DMS79 (cell line): ENCODE data around the gene MAPK8.

ENCODE experiments used
- DNase-seq: peaks from one replicate; lab custom pipeline; 2025; lab: John Stamatoyannopoulos, UW

MAPK8 gene

DNA sequence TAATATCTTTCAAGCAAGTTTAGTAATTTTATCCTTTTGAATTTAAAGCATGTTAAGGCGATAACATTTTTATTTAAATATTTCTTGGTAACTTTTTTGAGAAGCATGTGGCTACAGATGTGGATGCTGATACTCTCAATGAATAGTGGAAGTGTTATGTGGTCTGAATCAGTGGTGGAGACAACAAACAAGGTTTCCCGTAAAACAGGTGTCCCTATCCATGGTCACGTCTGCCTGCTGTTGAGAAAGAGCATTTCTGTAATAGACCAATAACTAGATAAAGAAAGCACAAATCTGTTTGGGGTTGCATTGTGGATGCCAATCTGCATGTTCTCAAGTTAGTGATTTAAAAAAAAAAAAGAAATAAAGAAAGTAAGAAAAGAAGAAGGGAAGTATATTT, 13.9 kb upstream of the MAPK8 start:
- DNase-seq: no peak

DNA sequence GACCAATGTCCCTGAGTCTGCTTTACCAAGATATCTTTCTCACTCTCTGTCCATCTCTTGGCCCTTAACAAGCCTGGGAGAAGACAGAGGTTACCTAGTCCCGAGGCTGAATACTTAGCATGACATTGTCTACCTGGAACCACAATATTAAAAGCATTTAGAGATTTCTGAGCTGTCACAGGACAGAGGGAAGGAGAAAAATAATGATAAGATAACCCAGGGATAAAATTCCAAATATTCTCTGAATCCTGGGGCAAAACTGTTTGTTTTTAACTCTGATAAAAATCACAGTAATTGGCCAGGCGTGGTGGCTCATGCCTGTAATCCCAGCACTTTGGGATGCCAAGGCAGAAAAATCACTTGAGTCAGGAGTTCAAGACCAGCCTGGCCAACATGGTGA, 12.0 kb upstream of the MAPK8 start:
- DNase-seq: no peak

DNA sequence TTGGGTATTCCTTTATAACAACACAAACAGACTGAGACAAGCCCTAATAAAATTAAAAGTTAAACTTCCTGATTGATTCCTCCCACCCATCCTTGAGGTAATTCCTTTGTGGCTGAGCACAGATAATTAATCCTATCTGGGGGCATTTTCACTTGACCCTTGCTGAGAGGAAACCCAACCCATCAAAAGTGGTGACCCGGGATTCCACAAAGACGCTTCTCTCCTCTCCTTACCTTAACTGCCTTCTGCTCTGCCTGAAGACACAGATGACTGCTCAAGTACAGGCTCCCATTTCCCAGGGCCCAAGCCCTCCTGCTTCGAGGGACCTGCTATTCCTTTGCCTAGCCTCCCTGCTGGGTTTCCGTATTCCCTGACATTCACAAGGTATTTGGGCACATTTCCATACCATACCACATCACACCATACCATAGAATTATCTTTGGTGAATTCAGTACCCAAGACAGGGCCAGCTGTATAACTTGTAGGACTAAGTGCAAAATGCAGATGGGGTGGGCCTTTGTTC, 9.8 kb upstream of the MAPK8 start:
- no peak for DNase-seq

DNA sequence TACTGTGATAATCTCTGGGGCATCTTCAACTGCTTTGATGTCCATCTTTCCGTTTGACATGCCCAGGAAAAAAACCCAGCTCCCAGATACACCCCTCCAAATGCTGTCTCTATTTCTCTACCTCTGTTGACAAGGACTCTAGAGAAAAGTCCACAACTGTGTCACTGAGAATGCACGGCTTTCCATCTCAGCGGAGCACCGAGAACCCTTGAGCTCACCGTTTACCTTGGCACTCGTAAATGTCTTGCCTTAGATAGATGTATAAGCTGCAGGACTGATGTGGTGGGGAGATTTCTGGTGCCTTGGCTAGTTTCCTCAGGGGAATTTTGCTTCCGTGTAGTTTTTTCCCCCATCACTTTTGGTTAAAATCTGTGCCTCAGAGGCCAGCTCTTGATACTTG, 7.4 kb upstream of the MAPK8 start:
- DNase-seq: no peak

DNA sequence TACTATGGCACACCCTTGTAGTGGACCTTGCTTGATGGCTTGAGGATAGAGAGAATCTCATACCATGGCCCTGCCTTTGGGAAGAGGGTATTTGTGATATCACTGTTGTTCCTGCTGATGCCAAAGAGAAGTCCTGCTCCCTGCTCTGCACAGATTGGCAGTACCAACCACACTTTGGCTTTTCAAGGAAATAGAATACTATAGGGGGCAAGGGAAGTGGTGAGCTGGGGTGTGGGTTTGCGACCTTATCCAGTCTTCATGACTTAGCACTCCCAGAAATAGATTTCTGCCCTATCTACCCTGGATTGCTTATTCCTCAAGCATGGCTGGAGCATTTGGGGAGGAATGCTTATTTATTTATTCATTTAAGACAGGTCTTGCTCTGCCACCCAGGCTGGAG, 6.8 kb upstream of the MAPK8 start:
- DNase-seq: no peak

DNA sequence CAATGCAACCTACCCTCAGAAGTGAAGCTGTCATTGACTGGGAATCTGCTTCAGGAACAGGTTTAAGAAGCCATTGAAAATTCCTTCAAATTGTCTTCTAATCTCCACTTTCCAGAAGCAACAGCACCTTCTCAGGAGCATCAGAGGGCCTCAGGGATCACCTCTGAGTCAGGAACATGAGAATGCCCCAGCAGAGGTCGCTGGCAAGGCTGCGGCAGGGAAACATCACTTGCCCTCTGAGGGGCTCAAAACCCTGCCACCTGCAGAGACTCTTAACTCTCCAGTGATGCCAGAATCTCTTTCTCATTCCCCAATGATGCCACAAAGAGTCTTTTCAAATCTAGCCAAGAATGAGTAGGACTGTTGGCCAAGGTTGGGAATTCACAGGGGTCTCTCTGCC, 5.9 kb upstream of the MAPK8 start:
- no peak for DNase-seq

DNA sequence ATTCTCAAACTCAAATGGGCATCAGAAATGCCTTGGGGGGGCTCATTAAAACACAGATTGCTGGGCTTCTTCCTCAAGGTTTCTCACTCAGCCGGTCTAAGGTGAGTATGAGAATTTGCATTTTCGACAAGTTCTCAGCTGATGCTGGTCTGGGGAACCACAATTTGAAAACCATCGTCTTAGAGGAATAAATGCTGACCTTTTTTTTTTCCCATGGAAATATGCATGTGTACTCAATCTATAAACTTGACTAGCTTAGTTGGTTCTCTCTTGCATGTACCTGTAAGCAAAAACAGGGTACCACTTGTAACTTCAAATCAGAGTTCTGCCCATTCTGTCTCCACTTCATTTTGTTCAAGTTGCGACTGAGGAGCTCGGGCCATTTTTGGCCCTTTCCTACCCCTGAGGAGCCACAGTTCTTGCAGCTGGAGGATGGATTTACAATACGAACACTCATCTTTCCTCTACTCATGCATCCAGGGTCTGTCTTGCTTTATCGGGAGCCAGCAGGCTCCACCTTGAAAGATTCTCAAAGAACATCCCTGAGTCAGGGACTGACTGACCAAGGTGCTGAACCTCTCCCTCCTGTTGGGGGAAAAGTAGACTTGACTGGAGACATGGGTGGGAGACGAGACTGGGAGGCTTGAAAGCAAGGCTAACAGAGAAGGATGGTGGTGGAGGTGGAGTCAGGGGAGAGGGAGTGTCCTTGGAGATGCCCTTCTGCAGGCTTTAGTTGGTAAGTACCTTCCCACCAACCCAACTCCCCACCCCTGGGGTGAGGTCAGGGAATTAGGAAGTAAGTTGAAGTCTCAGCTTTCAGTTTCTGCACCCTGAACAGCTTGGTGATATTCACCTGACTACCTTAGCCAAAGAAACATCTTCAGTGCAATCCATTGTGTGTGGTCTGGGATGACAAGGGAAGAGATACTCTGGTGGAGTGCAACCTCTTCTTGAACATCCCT, 3.7 kb upstream of the MAPK8 start:
- no peak for DNase-seq

DNA sequence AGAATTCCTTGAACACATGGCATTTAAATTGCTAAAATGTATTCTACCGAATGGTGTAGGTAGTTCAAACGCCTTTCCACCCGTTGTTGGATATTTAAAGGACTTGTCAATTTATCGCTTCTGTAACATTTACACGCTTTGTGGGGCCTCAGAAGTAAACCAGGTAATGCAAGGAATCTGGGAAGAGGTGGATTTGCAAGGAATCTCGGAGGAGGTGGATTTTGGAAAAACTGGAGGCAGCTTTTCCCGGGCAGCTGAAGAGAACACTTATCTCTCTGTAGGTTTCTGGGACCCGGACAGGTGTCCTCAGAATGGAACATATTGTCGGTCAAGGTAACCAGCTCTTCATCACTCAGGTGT, 592 bp upstream of the MAPK8 start:
- no peak for DNase-seq

DNA sequence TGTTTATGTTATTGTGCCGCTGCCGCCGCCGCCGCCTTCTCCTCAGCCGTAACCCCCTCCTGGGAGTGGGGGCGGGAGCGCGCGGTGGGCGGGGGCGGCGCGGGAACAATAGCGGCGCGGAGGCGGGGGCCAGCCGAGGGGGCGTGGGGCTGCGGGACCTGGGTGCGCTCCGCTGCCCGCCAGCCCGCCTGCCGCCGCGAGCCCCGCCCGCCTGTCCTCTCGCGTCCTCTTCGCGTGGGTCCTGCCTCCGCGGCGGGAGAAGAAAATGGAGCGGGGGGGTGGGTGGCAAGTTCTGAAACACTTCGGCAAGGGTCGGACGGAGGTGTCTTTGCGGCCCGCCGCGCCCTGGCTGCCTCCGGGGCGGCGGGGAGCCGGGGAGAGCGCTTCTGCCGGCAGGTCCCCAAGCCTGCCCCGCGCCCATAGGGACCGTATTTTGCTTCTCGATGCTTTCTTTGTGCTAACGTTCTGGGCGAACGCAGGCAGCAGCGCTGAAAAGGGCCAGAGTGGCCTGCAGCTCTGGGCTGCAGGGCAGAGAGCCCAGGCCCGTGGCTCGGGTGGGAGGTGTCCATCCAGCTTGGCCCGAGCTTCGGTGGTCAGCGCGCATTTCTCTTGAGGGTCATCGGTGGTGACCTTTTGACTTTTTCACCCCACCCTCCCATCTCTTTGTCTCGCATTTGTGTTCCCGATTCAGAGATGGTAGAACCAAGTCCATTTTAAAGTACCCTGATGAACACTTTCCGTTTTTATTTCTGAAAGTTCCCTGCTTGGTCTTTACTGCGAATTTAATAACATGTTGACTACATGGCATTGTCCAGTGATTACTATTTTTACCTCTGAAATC, 613 bp downstream of the MAPK8 start:
- DNase-seq: no peak

DNA sequence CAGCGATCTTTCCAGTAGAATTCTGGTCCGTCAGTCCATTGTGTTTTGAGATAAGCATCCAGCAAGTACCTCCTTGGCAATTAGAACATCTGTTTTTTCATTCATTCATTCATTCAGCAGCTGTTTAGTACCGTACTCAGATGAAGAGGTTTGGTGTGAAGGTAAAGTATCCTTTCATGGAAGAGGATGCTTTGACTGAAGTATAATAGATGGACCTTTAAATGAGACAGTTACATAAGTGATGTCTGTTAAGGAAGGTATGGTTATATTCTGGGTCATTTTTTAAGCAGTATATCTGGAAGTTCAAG, 1.2 kb downstream of the MAPK8 start:
- DNase-seq: no peak

DNA sequence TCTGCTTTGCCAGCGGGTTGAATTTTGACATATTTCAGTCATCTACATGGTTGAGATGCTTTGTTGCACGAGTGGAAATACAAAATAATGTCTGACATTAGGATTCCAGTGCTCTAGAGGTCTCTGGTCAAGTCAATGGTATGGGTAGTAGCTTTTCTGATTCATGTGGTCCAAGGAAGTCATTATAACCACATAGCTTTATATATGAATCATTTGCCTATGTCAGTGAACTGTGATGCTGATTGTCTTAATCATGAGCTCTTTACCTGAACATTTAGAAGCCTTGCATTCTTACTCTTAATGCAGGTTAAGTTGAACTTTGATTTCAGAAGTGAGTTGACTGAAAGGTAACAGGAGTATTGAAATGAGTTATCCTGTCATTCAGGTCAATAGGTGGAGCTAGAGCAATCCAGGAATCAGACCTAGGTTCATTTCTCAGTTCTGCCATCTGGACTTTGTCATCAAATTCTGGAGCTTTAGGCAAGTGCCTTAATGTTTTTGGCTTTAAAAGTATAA, 3.3 kb downstream of the MAPK8 start:
- DNase-seq: no peak

DNA sequence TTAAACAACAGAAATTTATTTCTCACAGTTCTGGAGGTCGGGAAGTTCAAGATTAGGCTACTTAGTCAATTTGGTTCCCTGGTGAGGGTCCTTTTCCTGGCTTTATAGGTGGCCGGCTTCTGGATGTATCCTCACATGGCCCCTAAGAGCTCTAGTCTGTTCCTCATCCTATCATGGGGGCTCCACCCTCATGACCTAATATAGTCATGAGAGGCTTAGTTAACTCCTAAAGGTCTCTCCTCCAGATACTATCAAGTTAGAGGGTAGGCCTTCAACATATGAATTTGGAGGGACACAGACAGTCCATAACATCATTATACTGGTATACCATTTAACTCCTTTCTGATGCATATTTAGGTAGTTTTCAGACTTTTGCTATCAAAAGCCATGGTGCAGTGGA, 7.6 kb downstream of the MAPK8 start:
- DNase-seq: no peak

DNA sequence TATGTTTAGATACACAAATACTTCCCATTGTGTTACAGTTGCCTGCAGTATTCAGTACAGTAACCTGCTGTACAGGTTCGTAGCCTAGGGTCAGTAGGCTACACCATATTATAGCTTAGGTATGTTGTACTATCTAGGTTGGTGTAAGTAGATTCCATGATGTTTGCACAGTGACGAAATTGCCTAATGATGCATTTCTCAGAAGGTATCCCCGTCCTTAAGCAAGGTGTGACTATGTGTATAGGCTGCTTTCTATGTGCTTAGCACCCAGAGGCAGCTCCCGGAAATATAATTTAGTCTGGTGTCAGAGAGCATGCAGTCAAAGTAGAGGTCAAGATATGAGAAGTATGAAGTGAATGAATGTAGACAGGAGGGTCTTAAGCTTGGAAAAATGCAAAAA, 9.8 kb downstream of the MAPK8 start:
- DNase-seq: no peak

DNA sequence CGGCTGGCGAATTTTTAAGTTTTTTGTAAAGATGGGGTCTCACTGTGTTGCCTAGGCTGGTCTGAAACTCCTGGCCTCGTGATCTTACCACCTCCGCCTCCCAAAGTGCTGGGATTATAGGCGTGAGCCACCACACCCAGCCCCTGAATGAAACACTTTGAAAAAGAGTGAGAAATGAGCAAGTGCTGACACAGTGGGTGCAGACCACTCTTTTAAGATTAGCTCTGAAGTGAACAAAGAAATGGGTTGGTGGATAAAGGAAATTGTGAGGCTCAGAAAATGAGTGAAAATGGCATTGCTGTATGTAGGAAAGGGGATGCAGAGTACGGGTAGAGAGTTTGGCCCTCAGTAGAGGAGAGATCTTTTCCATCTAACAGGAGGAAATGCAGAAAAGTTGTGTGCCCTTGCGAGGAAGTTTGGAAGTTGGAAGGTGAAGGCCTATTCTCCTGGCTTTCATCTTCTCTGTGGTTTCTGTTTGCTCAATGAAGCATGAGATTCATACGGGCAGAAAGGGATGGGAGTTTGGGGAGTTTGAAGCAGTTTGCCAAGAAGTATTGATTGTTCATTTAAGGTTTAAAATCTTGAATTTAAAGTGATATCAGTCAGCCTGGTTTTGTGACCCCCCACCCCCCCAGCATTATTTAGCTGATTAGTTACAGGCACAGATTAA, 11.0 kb downstream of the MAPK8 start:
- no peak for DNase-seq

DNA sequence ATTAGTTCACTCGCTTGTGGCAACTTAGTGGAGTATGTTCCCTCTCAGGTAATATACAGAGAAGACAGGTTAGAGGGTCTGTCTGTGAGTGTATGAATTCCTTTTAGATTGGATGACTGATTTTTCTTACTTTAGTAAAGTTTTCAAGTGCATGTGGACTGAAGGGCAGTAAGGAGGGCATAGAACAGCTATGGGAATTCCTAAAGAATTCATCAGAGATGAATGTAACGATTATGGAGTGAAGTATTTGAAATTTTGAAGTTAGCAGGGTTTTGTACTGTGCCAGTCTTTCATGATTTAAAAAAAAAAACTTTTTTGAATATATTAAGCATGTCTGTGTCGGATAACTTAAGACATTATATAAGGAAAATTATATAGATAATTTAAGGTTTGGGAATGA, 15.5 kb downstream of the MAPK8 start:
- DNase-seq: no peak

DNA sequence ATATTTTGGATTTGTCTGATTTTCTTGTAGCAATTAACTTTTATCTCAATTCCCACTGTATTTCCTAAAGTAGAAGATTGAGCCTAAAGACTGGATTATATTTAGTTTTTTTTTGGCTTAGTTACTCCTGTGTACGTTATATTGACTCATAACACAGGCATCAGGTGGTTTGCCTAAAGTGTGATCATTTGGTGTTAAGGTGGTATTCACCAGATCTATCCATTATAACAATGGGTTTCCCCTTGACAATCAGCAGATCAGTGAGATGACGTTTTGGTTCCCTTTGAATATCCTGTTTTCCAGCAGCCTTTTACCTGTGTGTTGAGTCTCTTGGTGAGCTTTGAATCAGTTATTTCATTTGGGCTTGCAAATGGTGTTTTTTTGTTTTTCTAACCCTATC, 18.1 kb downstream of the MAPK8 start:
- DNase-seq: no peak

DNA sequence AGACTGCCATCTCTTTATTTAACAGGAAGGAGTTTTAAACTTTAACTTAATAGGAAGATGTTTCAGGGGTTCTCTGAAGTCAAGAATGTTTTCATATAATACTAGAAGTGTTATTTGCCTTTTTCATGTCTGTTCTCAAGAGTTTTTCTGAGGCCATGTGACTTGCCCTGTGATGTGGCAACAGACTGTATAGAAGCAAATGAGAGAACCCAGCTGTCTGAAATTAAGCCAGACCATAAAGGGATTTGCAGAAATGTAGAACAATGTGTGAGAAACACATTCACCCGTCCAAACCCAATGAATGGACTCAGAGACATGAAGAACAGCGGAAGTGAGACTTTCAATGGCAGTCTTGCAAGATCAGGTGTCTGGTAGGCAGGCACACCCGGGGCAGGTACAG, 23.8 kb downstream of the MAPK8 start:
- no peak for DNase-seq

DNA sequence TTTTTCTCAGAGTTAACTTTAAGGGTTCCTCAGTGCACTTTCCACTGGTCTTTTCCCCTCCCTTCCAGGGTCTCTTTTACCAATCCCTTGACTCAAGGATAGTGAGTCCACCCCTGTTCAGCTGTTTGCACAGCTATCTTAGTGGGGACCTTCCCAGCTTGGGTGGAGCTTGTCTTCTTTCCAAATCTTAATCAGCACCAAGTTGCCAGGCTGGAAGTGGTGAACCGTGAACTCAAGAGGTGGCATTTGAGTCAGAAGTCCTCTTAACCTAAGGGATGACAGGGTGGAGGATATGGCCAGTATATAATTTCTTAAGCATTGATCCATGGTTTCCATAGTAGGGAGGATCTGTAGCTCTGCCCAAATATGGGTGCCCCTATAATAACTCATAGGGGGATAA, 25.0 kb downstream of the MAPK8 start:
- DNase-seq: no peak

DNA sequence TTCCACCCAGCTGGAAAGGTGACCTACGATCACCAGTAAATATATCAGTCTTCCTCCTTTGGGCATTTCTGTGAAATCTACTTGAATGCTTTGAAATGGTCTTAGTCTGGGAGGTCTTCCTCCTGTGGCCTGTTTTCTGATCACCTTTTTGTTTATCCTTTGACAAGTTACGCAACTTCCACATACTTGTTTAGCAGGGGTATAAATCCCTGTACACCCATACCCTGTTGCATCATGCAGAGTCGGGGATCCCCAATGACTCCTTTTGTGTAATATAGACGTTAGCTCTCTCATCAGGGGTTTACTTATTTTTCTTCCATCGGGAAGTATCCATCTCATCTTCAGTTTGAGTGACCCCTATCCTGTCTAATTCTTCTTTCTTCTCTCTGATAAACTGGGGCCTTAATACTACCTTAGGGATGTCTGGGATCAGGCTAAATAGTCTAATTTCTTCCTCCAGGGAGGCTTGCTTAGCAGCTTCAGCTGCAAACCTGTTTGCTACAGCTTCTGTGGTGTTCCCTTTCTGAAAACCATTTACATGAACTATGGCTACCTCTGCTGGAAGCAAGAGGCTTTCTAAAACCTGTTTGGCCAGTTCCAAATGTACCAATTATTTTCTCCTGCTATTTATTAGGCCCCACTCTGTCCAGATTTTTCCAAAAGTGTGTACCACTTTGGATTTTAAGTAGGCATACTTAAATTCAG, 25.8 kb downstream of the MAPK8 start:
- DNase-seq: peak; percentile 27

DNA sequence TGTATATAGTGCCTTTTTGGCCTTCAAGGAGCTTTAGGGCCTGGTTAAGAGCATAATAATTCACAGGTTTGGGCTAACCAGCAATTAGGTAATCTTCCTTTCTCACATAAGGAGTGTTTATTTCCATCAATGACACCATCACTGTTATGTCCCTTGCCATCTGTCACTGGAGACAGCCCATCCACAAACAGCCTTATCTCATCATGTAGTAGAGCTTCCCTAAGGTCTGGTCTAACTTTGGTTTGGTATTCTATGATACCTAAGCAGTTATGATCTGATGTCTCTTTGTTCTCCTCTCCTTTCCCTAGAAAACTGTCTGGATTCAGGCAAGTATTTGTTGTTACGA, 26.4 kb downstream of the MAPK8 start:
- DNase-seq: no peak

DNA sequence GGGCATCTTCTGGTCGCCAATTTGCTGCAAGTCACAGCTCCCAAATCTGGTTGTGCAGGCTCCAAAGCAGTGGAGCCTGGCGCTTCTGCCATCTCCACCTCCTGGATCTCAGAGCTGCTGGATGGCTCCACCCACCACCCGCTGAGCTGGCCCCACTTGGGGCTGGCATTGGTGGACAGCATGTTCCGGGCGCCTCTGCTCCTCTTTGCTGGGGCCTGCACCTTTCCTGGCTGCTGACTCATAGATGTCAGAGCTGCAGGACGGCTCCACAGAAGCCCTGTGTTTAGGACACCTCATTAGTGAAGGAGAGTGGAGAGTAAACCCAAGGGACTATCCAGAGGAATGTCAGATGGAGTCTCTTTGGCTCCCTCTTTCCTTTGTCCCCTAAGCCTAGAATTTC, 27.4 kb downstream of the MAPK8 start:
- no peak for DNase-seq

DNA sequence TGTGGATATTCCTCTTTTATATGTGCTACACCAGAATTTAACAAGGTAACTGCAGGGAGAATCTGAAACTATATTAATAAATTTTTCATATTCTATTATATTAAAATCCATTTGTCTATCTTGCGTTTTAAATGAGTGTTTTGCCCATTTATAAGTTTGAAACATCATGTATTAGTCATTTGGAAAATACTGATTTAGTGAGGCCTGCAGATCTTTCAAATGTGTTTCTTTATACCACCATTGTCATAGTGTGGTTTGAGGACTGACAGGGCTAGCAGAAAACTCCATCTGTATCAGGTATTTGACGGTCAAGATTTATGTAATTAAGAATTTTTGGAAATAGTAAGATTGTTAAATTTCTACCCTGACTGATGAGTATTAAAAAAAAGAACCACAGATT, 29.3 kb downstream of the MAPK8 start:
- no peak for DNase-seq
